GM12873 (cell line): ENCODE data around the gene MRPL19.

ENCODE experiments used
- TF ChIP-seq, protein P1 (sequence below): IDR thresholded peaks from 2 replicates; pipeline ENCODE4 v1.5.1; 2012; ENCODE audit warnings: low read depth, mild to moderate bottlenecking, moderate library complexity, low read length, control low read depth; ENCODE audit not compliant: insufficient read depth; ENCODE audit errors: missing control alignments

Gene MRPL19

GRCh38 chr2:75604484-75604883 is 42.1 kb upstream of the MRPL19 start:
- TF ChIP-seq, protein P1, sequence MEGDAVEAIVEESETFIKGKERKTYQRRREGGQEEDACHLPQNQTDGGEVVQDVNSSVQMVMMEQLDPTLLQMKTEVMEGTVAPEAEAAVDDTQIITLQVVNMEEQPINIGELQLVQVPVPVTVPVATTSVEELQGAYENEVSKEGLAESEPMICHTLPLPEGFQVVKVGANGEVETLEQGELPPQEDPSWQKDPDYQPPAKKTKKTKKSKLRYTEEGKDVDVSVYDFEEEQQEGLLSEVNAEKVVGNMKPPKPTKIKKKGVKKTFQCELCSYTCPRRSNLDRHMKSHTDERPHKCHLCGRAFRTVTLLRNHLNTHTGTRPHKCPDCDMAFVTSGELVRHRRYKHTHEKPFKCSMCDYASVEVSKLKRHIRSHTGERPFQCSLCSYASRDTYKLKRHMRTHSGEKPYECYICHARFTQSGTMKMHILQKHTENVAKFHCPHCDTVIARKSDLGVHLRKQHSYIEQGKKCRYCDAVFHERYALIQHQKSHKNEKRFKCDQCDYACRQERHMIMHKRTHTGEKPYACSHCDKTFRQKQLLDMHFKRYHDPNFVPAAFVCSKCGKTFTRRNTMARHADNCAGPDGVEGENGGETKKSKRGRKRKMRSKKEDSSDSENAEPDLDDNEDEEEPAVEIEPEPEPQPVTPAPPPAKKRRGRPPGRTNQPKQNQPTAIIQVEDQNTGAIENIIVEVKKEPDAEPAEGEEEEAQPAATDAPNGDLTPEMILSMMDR, result no peak

DNA sequence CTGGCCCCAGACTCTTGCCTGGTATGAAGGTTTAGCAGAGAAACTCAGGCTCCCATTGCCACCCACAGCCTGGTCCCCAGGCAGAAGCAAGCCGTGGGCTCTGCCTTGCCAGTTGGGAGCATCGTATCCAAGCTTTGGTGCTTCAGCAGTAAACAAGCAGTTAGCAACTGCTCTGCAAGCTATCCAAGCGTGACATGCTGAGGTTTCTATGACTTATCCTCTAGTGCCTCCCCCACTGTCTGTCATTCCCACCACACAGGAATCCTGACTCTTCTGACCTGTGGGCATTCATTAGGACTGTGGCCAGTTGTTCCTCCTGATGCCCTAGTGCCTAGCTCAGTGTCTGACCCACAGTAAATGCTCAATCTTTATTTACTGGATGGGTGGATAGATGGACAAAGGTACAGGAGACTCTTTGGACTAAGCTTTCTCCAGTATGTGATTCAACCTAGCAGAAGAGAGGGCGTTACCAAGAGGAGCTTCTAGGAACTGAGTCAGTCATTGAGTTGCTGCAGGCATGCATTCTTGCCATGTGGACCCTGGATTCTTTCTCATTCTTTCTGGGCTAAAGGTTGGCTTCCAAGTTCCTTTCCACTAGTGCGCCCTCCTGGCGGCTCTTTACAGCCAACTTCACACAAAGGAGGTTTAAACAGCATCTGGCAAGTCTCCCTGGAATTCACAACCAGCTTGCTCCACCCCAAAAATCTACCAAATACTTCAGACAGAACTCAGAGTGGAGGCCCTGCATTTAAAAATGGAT is 40.6 kb upstream of the MRPL19 start:
- TF ChIP-seq, protein P1, result no peak

GRCh38 chr2:75606761-75607399 is 39.7 kb upstream of the MRPL19 start:
- TF ChIP-seq, protein P1, result no peak

DNA sequence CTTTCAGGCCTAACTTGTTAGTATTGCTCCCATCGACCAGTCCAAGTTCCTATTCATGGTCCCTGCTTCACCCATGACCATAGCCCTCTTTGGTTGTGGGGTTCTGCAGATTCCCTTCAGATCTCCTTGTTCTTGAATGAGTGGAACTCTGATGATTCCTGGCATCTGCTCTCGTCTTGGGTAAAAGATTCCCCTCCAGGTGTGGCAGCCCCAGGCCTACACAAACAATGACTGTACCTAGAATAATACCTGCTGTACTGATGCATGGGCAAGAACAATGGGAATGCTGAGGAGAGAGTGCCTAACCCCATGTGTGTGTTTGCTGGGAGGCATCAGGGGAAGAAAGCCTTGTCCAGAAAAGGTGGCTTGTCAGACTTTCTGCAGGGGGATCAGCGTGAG is 39.2 kb upstream of the MRPL19 start:
- TF ChIP-seq, protein P1, result no peak

GRCh38 chr2:75607988-75608683 is 38.4 kb upstream of the MRPL19 start:
- TF ChIP-seq, protein P1, result no peak

DNA sequence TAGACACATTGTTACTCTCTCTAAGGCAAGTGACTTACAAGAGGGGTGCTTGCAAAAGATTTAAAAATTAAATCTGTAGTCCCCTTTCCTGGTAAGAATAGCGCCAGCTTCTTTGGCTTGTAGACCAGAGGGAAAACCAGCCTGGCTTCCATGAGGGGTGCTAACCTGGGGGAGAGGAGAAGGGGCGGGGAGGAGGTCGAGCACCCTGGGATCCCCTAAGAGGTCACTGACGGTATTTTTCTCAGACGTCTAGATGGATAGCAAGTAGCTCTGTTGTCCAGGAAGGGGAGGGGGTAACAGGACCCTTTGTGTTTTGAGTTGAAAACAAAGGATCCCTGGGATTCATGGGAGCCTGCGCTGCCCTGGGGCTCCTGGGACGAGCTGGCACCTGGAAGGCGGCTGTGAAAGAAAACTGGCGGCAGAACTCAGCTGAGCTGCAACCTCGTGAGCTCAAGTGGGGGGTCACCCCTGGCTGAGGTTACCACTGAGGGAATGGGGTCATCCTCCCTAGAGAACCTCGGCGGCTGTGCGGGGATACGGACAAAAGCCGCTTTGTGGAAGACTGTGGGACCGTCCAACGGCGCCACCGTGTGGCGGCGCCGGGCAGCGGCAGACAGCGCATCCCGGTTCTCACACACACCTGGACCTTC is 37.8 kb upstream of the MRPL19 start:
- TF ChIP-seq, protein P1, result peak; percentile 100

DNA sequence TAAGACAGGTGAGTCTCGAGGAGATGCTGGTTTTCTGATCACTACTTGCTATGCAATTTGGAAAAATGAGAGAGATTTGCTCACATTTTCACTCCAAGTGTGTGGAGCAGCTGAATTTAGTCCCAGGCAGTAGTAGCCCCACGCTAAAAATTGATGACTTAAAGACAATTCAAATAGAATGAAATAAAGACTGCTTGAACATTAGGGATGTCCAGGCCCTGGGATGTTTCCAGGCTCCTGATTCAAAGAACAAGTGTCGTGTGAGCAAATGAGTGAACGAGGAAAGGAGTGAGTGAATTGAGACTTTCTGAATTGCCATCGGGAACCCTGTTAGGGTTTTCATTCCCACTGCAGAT is 37.3 kb upstream of the MRPL19 start:
- TF ChIP-seq, protein P1, result no peak
